Retina (tissue), 1 donor: ENCODE data around the gene MPPED1.

ENCODE experiments used
- DNase-seq: peaks from one replicate; pipeline ENCODE4 v3.0.0-alpha.2; 2016

MPPED1 gene

GRCh38 chr22:43411869-43412807 lies at the start of gene MPPED1:
Gene MPPED1, plus strand, starts transcription at chr22:43412014. Its CDS starts 12,972 bp downstream, at chr22:43424986.
- no peak for DNase-seq

GRCh38 chr22:43363315-43364168 lies 48.3 kb upstream of the MPPED1 start:
- DNase-seq = peak; percentile 40

GRCh38 chr22:43364169-43364435 lies 47.7 kb upstream of the MPPED1 start:
- DNase-seq = no peak

- no peak for DNase-seq
Observed at GRCh38 chr22:43365715-43366440, 45.9 kb upstream of the MPPED1 start.

- no peak for DNase-seq
Observed at GRCh38 chr22:43370036-43370435, 41.8 kb upstream of the MPPED1 start.

- no peak for DNase-seq
Observed at GRCh38 chr22:43375951-43376455, 35.8 kb upstream of the MPPED1 start.

GRCh38 chr22:43376765-43377547 lies 34.9 kb upstream of the MPPED1 start:
- DNase-seq = no peak

- no peak for DNase-seq
Observed at GRCh38 chr22:43377548-43377895, 34.3 kb upstream of the MPPED1 start.

GRCh38 chr22:43377896-43378704 lies 33.7 kb upstream of the MPPED1 start:
- DNase-seq = no peak

GRCh38 chr22:43381693-43382092 lies 30.1 kb upstream of the MPPED1 start:
- no peak for DNase-seq

GRCh38 chr22:43384863-43385262 lies 27.0 kb upstream of the MPPED1 start:
- no peak for DNase-seq

- DNase-seq = peak; percentile 92
Observed at GRCh38 chr22:43385770-43386641, 25.8 kb upstream of the MPPED1 start.

GRCh38 chr22:43387815-43388214 lies 24.0 kb upstream of the MPPED1 start:
- no peak for DNase-seq

- peak; percentile 93 for DNase-seq
Observed at GRCh38 chr22:43388420-43388851, 23.4 kb upstream of the MPPED1 start.

GRCh38 chr22:43389227-43389836 lies 22.5 kb upstream of the MPPED1 start:
- no peak for DNase-seq

- no peak for DNase-seq
Observed at GRCh38 chr22:43390166-43390565, 21.6 kb upstream of the MPPED1 start.

GRCh38 chr22:43390872-43391271 lies 20.9 kb upstream of the MPPED1 start:
- no peak for DNase-seq

GRCh38 chr22:43391306-43391705 lies 20.5 kb upstream of the MPPED1 start:
- DNase-seq = no peak

- DNase-seq = no peak
Observed at GRCh38 chr22:43392385-43392989, 19.3 kb upstream of the MPPED1 start.
